ENCODE measurements around the gene JSRP1.

- no peak for TF ChIP-seq ZNF580 (tag by site-specific recombination; IDR thresholded peaks at IDR 0.05)
- no peak for TF ChIP-seq REPIN1 (tag by site-specific recombination; IDR thresholded peaks at IDR 0.05; ENCODE audit: low read depth)
- no peak for TF ChIP-seq ZNF792 (tag by site-specific recombination; IDR thresholded peaks at IDR 0.05)
- TF ChIP-seq, protein P1, sequence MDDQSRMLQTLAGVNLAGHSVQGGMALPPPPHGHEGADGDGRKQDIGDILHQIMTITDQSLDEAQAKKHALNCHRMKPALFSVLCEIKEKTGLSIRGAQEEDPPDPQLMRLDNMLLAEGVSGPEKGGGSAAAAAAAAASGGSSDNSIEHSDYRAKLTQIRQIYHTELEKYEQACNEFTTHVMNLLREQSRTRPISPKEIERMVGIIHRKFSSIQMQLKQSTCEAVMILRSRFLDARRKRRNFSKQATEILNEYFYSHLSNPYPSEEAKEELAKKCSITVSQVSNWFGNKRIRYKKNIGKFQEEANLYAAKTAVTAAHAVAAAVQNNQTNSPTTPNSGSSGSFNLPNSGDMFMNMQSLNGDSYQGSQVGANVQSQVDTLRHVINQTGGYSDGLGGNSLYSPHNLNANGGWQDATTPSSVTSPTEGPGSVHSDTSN (CRISPR knock-in tag; IDR thresholded peaks at IDR 0.05), result no peak
- no peak for TF ChIP-seq ZNF768 (tag by site-specific recombination; IDR thresholded peaks at IDR 0.05)
- no peak for TF ChIP-seq KLF9 (tag by site-specific recombination; IDR thresholded peaks at IDR 0.05; ENCODE audit: low read depth)
- TF ChIP-seq, protein P2, sequence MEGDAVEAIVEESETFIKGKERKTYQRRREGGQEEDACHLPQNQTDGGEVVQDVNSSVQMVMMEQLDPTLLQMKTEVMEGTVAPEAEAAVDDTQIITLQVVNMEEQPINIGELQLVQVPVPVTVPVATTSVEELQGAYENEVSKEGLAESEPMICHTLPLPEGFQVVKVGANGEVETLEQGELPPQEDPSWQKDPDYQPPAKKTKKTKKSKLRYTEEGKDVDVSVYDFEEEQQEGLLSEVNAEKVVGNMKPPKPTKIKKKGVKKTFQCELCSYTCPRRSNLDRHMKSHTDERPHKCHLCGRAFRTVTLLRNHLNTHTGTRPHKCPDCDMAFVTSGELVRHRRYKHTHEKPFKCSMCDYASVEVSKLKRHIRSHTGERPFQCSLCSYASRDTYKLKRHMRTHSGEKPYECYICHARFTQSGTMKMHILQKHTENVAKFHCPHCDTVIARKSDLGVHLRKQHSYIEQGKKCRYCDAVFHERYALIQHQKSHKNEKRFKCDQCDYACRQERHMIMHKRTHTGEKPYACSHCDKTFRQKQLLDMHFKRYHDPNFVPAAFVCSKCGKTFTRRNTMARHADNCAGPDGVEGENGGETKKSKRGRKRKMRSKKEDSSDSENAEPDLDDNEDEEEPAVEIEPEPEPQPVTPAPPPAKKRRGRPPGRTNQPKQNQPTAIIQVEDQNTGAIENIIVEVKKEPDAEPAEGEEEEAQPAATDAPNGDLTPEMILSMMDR (tag by site-specific recombination; IDR thresholded peaks at IDR 0.05), result no peak
- TF ChIP-seq ZNF112 (tag by site-specific recombination; IDR thresholded peaks at IDR 0.05), result no peak
These were observed 32.8 kb downstream of the JSRP1 start for GRCh38 chr19:2223391-2223790.

All from HEK293 (cell line).